ENCODE measurements around the gene SH3PXD2B.
"Not testable (repeated sequence)": the region's sequence is repeated elsewhere in the genome, so short reads cannot be mapped to it uniquely, and the experiment has no call there.

The SH3PXD2B gene

DNA sequence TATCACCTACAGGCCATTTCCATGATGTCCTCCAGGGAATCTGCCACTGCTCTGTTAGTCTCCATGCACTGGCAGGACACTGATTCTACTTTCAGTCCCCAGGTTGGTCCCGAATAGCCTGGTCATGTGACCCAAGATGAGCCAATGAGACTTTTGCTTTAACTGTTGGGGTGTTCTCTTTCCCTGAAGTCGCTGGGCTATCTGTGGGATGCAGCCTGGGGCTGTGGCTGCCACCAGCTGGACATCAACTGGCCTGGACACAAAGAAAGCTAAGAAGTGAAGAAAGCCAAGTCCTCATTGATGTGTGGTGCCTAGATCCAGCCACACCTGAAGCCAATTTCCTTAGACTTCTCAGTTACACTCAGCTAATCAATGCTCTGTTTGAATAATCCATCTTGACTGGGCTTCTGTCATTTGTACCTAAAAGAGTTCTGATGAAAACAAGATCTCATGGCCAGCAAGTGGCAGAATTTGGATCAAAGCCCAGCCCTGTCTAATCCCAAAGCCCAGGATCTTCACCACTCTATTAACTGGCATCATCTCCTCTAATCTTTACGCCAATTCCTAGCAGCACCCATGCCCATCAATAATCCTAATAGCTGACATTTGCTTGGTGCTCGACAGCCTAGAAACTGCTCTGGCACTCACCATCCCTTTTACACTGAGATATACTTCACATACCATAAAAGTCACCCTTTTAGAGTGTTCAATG lies 37.0 kb downstream of the SH3PXD2B start:
- no peak for DNase-seq

DNA sequence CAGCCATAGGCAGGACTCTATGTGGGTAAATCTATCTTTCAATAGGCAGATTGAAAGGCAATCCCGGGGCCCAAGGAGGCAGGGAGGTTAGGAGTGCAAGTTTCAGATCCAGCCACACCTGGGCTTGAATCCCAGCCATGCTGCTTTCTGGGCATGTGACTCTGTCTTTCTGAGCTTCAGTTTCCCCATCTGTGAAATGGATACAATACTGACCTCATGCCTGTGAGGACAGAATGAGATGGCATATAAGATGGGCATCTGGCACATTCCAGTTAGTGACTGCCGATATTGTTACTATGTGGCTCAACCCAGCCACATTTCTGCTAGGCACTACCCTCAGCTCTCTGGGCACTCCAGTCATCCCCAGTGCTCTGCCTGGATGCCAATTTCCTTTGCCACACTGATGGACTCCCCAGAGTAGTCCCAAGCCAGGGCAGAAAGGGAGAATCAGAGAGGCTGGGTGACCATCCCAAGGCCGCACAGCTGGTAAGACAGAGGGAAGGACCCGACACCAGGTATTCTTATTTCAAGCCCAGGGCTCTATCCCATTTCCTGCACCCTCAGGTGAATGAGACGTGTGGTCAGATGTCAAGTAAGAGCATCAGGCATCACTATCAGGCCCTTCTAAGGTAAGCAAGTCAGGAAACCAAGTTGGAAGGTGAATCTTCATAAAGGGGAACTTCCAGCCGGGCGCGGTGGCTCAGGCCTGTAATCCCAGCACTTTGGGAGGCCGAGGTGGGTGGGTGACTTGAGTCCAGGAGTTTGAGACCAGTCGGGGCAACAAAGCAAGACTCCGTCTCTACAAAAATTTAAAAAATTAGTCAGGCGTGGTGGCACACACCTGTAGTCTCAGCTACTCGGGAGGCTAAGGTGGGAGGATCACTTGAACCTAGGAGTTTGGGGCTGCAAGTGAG lies 38.7 kb downstream of the SH3PXD2B start:
- DNase-seq = no peak

DNA sequence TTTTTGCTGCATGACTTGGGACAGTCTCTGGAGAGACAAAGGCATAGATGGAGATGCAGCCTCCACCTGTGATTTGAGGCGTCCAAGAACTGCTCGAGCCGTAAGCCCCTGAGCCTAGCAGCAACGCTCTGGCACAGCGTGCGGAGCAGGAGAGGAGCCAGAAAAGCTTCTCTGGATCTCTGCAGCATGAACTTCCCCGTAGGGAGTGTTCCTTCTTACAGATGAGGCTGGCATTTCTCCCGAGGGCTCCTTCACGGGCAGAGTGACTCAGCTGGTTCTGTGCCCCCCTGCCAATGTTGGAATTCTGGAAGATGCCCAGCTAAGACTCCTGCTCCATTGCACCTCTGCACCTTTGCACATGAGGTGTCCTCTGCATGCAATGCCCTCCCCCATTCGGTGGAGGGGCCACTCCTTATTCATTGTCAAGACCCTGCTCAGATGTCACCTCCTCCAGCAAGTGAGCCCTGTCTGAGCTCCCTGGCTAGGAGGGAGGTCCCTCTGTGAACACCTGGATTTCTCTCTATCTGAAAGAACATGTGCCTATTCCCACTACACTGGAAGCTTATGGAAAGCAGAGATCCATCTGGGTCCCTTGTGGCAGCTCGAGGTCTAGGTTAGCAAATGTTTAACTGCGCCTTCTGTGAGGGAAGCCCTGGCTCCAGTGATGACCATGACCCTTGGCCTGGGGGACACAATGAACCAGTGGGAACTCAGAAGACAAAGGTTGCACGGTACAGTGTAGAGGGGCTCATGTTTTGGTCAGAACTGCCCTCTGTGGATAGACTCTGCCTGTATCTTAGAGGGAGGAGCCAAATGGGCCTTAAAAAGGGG lies 39.6 kb downstream of the SH3PXD2B start:
- DNase-seq = no peak

DNA sequence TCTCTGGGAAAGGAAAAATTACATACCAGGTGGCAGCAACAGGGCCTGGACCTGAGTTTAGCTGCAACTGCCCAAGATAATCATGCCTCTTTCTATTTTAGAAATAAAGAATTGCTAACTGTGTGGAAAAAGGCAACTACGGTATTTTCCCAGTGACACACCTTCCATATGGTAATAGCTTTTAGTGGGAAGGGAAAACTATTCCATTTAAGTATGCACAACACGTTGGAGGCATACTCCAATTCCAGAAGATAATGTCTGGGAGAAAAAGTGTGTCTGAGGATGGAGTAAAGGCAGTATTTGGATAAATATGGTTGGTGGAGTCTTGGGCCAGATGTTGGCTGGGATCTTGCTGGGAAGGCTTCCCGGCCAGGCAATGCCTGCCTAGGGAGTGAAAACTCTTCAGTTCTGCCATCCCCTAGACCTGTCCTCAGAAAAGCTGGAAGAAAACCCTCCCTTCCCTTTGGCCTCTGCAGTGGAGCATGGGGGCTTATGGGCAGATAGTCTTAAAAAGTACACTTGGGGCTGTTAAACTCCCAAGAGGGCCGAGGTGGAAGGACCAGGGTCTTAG lies 40.6 kb downstream of the SH3PXD2B start:
- no peak for DNase-seq

DNA sequence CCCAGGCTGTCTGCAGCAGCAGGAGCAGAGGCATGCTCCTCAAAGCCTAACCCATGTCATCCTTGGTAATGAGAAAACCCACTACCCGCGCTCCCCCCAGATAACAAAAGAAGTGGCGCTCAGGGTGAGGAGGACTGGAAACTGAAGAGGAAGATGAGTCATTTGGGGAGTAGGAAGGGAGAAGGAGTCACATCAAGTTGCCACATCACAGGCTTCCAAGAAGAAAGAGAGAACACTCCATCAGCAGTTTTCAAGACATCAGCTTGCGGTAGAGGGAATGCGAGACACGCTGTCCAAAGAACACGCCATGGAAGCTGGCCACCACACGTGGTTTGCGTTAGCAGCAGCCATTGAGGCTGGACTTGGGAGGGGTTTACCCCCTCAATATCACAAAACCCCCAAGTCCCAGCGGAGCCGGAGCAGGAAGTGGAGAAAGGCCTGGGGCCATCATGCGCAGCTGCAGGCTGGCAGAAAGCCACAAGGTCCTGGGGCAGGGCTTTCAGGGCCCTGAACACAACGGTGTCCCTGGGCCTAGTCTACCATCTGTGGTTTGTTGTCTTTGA lies 41.5 kb downstream of the SH3PXD2B start:
- no peak for DNase-seq

DNA sequence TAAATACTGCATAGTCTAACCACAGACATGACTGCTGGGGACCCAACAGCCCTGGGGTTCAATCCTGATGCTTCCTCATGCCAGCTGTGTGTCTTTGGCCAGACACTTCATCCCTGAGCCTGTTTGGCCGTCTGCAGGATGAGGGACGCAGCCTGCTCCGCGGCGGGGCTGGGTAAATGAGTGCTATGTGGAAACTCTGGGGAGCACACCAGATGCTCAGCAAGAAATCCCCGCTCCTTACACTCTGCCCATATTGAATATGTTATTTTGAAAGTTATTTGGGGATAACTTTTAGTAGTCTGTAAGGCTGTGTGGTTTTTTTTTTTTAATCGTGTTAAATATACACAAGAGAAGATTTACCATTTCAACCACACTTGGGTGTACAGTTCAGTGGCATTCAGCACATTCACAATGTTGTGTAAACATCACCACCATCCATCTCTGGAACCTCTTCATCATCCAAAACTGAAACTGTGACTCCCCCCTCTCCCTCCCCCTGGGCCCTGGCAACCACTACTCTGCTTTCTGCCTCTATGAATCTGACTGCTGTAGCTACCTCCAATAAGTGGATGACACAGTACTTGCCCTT lies 42.7 kb downstream of the SH3PXD2B start:
- DNase-seq = no peak

DNA sequence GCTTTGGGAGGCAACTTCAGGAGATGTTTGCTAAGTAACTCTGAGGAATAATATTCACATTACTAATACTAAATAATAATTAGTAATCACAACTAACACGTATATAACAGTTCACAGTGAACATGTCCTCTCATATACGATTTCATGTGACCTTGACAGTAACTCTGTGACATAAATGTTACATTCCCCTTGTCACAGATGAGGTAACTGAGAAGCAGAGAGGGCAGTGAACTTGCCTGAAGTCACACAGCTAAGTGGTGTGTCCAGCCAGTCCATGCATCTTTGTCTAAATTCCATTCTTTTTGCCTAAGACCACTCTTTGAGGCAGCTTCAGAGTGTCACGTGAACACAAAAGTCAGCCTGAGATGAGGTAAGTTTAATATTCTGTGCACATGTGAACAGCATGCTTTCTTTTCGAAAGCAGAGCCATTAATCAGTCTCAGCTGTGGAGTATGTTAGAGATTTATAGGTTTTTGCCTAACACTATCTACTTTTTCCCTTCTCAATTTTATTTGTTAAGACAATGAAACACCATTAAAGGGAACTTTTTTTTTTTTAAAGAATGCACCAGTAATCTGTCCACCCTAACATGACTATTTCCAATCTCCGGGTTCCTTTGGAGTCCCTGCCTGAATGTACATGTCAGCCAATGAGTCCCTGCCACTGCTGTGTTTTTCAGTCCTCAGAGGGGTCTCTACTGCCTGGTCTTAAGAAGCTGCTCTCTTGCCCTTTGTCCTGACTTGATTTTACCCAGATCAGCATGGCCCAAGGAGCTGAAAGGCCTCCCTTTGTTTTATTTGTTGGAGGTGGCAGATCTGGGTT lies 43.5 kb downstream of the SH3PXD2B start:
- DNase-seq = no peak

DNA sequence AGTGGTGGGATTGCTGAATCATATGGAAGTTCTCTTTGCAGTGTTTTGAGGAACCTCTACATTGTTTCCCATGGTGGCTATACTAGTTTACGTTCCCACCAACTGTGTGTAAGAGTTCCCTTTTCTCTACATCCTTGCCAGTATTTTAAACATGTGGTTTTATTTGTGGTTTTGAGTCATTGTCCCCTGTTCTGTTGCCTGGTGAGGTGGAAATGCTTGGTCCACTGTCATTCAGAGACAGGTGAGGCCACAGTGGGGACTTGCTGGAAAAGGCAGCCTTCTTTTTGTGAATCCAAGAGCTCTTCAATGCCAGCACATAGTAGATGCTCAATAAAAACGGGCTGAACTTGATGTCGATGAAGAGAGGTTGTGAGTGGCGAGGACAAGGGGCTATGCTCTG lies 44.2 kb downstream of the SH3PXD2B start:
- DNase-seq = no peak

DNA sequence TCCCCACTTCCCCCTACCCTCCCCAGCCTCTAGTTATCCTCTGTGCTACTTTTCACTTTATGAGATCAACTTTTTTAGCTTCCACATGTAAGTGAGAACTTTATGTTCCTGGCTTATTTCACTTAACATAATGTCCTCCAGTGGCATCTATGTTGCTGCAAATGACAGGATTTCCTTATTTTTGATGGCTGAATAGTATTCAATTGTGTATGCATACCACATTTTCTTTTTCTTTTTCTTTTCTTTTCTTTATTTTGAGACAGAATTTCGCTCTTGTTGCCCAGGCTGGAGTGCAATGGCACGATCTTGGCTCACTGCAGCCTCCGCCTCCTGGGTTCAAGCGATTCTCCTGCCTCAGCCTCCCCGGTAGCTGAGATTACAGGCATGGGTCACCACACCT lies 44.8 kb downstream of the SH3PXD2B start:
- DNase-seq = not testable (repeated sequence)

DNA sequence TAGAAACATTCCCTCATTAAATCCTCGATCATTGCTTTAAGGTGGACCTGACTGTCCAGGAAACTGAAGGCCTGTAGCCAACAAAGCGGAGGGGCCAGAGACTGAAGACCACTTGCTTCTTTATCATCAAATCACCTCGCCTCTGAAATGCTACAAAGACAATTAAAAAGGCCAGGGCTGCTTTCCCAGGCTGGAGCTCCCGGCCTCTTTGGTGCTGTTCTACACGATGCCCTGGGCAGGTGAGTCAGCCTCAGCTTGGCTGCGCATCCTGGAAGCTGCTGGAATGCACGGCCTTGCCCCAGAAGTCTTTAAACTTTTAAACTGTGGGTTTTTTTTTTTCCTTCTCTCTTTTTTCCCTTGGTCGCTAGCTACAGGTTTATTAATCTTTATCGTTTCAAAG lies 46.5 kb downstream of the SH3PXD2B start:
- DNase-seq = no peak

DNA sequence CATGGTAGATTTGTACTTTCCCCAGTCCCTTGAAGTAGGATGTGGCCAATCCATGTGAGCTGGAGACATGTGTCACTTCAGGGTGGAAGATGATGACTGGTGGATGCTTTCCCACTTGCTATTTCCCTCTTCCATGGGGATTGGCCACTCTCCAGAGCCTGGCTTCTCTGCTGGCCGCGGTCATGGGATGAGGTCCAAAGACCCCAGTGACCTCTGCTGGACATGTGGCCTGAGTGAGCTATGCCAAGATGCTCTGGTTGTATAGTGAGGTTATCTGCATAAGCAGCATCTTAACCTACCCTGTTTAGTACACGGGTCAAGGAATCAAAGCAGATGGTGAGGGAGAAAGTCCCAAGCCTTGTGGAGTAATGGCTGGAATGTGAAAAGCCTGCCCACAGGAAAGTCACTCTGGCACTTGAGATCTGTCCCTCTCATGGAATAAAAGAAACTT lies 47.1 kb downstream of the SH3PXD2B start:
- DNase-seq = no peak

DNA sequence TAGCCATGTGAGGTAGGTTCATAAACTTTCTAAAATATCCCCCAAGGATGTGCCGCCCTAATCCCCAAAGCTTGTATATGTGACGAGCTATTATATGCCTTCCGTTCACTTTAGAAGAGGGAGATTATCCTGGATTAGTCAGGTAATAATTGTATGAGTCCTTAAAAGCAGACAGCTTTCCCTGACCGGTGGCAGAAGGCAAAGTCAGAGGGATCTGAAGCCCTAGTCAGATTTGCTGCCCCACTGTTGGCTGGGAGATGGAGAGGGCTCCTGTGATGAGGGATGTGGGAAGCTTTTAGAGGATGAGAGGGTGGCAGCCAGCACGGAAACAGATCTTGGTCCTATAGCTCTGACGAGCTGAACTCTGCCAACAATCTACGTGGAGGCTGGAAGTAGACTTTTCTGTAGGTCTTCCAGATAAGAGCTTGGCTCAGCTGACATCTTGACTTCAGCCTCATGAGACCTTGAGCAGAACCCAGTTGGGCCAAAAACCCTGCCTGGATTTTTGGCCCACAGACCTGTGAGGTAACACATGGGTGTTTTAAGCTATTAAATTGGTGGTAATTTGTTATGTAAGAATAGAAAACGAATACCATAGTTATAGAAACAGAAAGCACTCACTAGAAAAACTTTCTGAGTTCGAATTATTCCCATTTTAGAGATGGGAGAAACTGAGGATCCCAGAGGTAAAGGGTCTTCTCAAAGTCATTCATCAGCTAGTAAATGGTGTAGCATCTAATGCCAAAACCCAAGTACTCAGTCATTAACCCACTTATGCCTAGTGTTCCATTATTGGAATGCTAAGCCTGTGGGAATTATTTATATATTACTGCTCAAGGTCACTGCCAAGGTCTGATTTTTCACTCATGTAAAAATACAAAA lies 48.9 kb downstream of the SH3PXD2B start:
- DNase-seq = no peak

DNA sequence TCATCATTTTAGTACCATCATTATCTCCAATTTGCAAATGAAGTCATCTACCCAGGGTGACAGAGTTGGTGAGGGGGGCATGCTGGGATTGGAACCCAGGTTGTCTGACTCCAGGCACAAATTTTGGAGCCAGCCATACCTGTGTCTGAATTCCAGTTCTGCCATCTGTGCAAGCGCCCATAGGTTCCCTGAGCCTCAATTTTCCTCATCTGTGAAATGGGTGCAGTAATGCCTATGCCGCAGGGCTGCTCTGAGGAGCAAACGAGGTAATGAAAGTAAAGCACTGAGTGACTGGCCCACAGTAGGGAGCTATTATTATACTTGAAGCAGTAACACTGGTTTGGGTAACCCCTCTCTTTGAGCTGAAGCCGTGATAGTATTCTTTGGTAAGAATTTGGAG lies 49.6 kb downstream of the SH3PXD2B start:
- DNase-seq = no peak

DNA sequence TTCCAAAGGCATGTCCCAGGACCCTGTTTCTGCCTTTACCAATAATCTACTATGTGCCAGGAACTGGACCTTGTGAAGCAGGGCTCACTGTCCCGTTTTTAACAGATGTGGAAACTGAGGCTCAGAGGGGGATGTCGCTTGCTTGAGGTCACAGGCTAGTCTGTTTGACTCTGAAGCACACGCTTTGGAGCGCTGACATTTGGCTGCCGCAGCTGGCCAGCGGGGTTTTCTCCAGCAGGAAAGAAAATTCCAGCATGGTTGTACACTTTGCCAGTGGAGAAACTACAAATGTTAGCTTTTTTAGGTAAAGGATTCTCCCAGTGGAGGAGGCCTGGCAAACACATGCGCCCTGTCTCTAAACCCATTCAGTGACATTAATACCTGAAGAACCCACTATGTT lies 50.5 kb downstream of the SH3PXD2B start:
- DNase-seq = no peak

DNA sequence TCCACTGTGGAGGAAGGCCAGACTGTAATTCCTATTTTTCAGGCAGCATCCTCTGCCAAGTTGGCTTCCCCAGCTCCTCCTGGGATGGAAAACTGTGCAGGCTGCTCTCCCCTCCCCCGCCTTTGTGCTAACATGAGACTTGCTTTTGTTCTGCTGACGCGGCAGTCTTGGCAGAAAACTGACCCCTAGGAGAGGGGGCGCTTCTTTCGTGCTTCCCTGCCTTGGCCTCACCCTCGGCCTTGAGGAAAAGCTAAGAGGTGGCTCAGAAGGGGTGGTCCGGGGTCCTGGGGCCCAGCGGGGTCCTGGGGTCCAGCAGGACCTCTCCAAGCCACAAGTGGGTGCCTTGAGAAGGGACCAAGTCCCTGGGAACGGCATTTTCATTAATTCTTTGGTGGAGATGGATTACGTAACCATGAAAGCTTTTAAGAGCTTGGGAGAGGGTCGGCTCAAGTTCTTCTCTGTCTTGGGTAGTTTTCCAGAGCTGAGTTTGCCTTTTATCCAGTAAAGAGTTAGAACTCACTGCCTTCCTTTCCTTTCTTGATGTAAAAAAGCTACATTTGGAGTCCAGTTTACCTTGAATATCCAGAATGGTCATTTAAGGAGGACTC lies 51.0 kb downstream of the SH3PXD2B start:
- DNase-seq = no peak

DNA sequence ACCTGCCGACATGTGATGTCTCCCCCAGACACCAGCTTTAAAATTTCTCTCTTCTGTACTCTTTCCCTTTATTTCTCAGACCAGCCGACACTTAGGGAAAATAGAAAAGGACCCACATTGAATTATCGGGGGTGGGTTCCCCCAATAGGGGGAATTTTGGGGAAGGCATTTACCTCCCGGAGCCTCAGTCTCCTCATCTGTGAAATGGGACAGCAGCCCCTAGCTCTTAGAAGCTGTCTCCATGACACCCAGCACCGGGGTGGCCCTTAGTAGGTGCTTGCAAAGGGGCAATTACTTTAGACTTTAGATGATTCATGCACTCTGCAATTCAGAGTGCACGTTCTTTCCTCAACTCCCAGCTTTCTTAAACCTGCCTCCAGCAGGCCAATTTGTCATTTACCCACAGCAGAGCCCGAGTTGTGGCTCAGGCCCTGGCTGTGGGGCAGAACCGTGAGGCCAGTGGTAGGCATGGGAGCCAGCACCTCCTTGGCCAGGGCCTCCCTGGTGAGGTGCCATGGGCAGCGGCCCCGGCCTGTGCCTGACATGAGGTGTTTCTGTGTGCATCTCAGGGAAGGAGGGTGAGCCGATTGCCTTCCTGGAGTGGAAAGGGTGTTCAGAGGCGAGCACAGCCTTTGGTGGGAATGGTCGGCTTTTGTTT lies 51.7 kb downstream of the SH3PXD2B start:
- DNase-seq = no peak

DNA sequence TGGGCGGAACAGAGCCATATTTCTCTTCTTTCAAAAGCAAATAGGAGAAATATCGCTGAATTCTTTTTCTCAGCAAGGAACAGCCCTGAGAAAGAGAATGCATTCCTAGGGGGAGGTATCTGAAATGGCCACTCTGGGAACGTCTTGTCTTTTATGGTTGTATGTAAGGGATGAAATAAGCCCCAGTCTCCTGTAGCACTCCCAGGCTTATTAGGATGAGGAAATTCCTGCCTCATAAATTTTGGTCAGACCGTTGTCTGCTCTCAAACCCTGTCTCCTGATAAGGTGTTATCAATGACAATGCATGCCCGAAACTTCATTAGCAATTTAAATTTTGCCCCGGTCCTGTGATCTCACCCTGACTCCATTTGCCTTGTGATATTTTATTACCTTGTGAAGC lies 52.3 kb downstream of the SH3PXD2B start:
- DNase-seq = not testable (repeated sequence)

DNA sequence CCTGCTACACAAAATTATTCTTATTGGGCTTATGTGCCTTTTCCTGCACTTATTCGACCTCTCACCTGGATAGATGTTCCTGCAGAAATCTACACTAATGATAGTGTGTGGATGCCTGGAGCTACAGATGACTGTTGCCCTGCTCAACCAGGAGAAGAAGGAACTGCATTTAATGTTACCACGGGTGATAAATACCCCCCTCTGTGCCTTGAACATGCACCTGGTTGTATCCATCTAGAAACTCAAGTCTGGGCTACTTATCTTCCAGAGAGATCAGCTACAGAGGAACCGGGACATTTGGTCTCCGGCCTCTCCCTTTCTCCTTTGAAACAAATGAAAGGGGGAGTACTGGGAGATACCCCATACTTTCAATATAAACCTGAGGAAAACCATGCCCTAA lies 54.5 kb downstream of the SH3PXD2B start:
- DNase-seq = no peak

DNA sequence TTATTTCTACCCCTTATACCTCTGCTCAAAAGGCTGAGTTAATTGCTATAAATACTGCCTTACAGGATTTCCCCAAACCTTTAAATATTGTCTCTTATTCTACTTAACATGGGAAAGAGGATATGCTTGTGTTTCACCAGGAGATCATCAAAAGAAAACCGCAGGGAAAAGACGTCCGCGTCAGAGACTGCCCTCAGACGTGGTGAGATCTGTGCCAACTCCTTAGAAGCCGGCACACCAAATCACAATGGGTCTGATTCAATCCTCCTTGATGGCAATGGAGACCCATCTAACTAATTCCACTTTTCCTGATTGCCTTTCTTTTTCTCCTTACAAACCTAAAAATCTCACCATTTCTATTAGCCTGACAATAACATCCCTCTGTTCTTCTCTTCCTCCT lies 55.0 kb downstream of the SH3PXD2B start:
- DNase-seq = no peak
